ENCODE measurements around the gene PHLDB2. TPM values are rescaled to one million over a fixed set of nuclear protein-coding genes. Genes with fewer than 3 reads are reported as not detected.

The PHLDB2 gene
- total RNA-seq, 1 experiment from 2014 or later: 60.5 TPM

DNA sequence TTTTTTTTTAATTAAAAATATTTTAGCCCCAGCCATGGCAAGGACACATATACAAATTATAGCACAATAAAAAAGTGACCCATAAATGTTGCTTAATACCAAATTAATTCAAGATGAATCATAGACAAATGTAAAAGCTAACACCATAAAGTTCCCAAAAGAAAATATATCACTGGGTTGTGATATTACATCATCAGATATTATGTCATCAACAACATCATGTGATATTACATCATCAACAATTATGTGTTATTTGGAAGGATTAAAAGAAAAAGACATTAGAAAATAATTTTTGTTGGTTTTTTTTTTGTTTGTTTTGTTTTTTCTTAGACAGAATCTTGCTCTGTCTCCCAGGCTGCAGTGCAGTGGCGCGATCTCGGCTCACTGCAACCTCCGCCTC, 85.3 kb downstream of the PHLDB2 start:
- H3K36me3 ChIP-seq (ENCODE audit: control insufficient read depth, insufficient read depth, low read length): no peaks in the 10 kb centered on the region
- BruUV-seq (replicated peaks): no TSS peak
- H3K9me3 Mint-ChIP-seq (ENCODE audit: unreplicated experiment): no peaks in the 10 kb centered on the region
- H3K4me1 ChIP-seq: no peaks in the 10 kb centered on the region
- H3K4me3 Mint-ChIP-seq (ENCODE audit: unreplicated experiment): no peak overlapping the region
- TF ChIP-seq, protein P1, sequence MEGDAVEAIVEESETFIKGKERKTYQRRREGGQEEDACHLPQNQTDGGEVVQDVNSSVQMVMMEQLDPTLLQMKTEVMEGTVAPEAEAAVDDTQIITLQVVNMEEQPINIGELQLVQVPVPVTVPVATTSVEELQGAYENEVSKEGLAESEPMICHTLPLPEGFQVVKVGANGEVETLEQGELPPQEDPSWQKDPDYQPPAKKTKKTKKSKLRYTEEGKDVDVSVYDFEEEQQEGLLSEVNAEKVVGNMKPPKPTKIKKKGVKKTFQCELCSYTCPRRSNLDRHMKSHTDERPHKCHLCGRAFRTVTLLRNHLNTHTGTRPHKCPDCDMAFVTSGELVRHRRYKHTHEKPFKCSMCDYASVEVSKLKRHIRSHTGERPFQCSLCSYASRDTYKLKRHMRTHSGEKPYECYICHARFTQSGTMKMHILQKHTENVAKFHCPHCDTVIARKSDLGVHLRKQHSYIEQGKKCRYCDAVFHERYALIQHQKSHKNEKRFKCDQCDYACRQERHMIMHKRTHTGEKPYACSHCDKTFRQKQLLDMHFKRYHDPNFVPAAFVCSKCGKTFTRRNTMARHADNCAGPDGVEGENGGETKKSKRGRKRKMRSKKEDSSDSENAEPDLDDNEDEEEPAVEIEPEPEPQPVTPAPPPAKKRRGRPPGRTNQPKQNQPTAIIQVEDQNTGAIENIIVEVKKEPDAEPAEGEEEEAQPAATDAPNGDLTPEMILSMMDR (IDR thresholded peaks at IDR 0.05; ENCODE audit: insufficient read depth in 1 of 2, low read depth in 1 of 2, low read length in 1 of 2, severe bottlenecking in 1 of 2, unreplicated experiment in 1 of 2): no peak
- no peak overlapping the region for H3K27ac Mint-ChIP-seq (ENCODE audit: unreplicated experiment)
- no peak overlapping the region for H3K4me3 ChIP-seq (ENCODE audit: low read depth, low read length)
- H3K4me1 Mint-ChIP-seq (ENCODE audit: low read depth, unreplicated experiment): no peaks in the 10 kb centered on the region
- H3K36me3 Mint-ChIP-seq (ENCODE audit: insufficient read depth, unreplicated experiment): peaks cover 32% of the 10 kb centered on the region
- H3K9me3 ChIP-seq: no peaks in the 10 kb centered on the region
- intact Hi-C loops (cut with micrococcal nuclease; ENCODE audit: unreplicated experiment): no loop called here
- CTCF ChIA-PET: no interaction called here
- POLR2A ChIA-PET: no interaction called here
- H3K27me3 Mint-ChIP-seq (ENCODE audit: insufficient read depth, unreplicated experiment): no peaks in the 10 kb centered on the region
- DNase-seq: no peak
- H3K27me3 ChIP-seq (replicated peaks; ENCODE audit: control insufficient read depth, insufficient read depth, low read length): no peaks in the 10 kb centered on the region

GRCh38 chr3:111947231-111947630, 88.2 kb downstream of the PHLDB2 start:
- Mint-ChIP-seq H3K4me1 (ENCODE audit: low read depth, unreplicated experiment) (no peaks in the 10 kb centered on the region), H3K36me3 (ENCODE audit: insufficient read depth, unreplicated experiment) (peaks cover 31% of the 10 kb centered on the region), H3K4me3 (ENCODE audit: unreplicated experiment) (no peak overlapping the region), H3K27me3 (ENCODE audit: insufficient read depth, unreplicated experiment) (no peaks in the 10 kb centered on the region), H3K9me3 (ENCODE audit: unreplicated experiment) (no peaks in the 10 kb centered on the region), H3K27ac (ENCODE audit: unreplicated experiment) (no peak overlapping the region)
- Histone ChIP-seq H3K4me1 (no peaks in the 10 kb centered on the region), H3K9me3 (no peaks in the 10 kb centered on the region), H3K27me3 (replicated peaks; ENCODE audit: control insufficient read depth, insufficient read depth, low read length) (no peaks in the 10 kb centered on the region), H3K36me3 (ENCODE audit: control insufficient read depth, insufficient read depth, low read length) (no peaks in the 10 kb centered on the region), H3K4me3 (ENCODE audit: low read depth, low read length) (no peak overlapping the region)
- ChIA-PET POLR2A (no interaction called here), CTCF (no interaction called here)
- no TSS peak for BruUV-seq (replicated peaks)
- intact Hi-C loops (cut with micrococcal nuclease; ENCODE audit: unreplicated experiment): no loop called here
- DNase-seq: no peak
- TF ChIP-seq, protein P1 (IDR thresholded peaks at IDR 0.05; ENCODE audit: insufficient read depth in 1 of 2, low read depth in 1 of 2, low read length in 1 of 2, severe bottlenecking in 1 of 2, unreplicated experiment in 1 of 2): no peak

DNA sequence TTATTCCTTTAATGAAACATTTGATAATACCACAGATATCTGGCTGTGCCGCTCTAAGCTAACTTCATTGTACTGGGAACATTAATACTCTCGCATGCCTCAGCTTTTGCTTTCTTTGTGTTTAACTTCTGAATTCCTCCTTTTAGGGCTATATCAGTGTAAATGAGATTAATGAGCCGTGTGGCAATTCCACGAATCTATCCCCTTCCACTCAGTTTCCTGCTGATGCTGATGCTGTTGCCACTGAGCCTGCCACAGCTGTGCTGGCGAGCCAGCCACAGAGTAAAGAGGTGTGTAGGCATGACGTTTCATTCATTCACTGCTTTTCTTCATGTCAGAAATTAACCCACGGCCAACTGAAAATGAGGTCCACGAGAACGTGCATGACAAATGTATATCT, 89.7 kb downstream of the PHLDB2 start:
- Histone ChIP-seq H3K4me1 (no peaks in the 10 kb centered on the region), H3K27me3 (replicated peaks; ENCODE audit: control insufficient read depth, insufficient read depth, low read length) (no peaks in the 10 kb centered on the region), H3K36me3 (ENCODE audit: control insufficient read depth, insufficient read depth, low read length) (peaks cover 1% of the 10 kb centered on the region; the same call in 1 of the 2 replicates), H3K9me3 (no peaks in the 10 kb centered on the region), H3K4me3 (ENCODE audit: low read depth, low read length) (no peak overlapping the region)
- DNase-seq: no peak
- no TSS peak for BruUV-seq (replicated peaks)
- H3K4me3 Mint-ChIP-seq (ENCODE audit: unreplicated experiment): no peak overlapping the region
- H3K27ac Mint-ChIP-seq (ENCODE audit: unreplicated experiment): no peak overlapping the region
- no peaks in the 10 kb centered on the region for H3K4me1 Mint-ChIP-seq (ENCODE audit: low read depth, unreplicated experiment)
- peaks cover 25% of the 10 kb centered on the region for H3K36me3 Mint-ChIP-seq (ENCODE audit: insufficient read depth, unreplicated experiment)
- no peaks in the 10 kb centered on the region for H3K9me3 Mint-ChIP-seq (ENCODE audit: unreplicated experiment)
- ChIA-PET CTCF (no interaction called here), POLR2A (no interaction called here)
- H3K27me3 Mint-ChIP-seq (ENCODE audit: insufficient read depth, unreplicated experiment): no peaks in the 10 kb centered on the region
- TF ChIP-seq, protein P1 (IDR thresholded peaks at IDR 0.05; ENCODE audit: insufficient read depth in 1 of 2, low read depth in 1 of 2, low read length in 1 of 2, severe bottlenecking in 1 of 2, unreplicated experiment in 1 of 2): no peak
- intact Hi-C loops (cut with micrococcal nuclease; ENCODE audit: unreplicated experiment): no loop called here

Data from Caco-2 (cell line).